ENCODE measurements around the gene LY6G6F.

LY6G6F gene

GRCh38 chr6:31742894-31743293, 36.2 kb downstream of the LY6G6F start:
- no peak for DNase-seq

GRCh38 chr6:31744422-31744821, 37.8 kb downstream of the LY6G6F start:
- no peak for DNase-seq

GRCh38 chr6:31749301-31750036, 42.8 kb downstream of the LY6G6F start:
- no peak for DNase-seq

- no peak for DNase-seq
Measured at GRCh38 chr6:31750411-31751022, 43.9 kb downstream of the LY6G6F start.

- DNase-seq, result no peak
Measured at GRCh38 chr6:31752739-31753319, 46.2 kb downstream of the LY6G6F start.

- DNase-seq, result no peak
Measured at GRCh38 chr6:31758281-31758680, 51.6 kb downstream of the LY6G6F start.

Measured in CD4-positive, alpha-beta T cell treated with Interleukin-4 for 1 hour (primary cell).